GM12891 (cell line): ENCODE measurements around the gene SLC48A1.
A peak's percentile ranks its signal among the peaks of the same experiment; 100 is the strongest.
"Not testable (repeated sequence)": the region's sequence is repeated elsewhere in the genome, so short reads cannot be mapped to it uniquely, and the experiment has no call there.

Source experiments
- DNase-seq: peaks from one replicate; pipeline ENCODE4 v3.0.0; 2011; ENCODE audit warnings: low spot score; ENCODE audit not compliant: insufficient read length
- FAIRE-seq: peaks from 2 replicates; lab custom pipeline; 2011; peaks lifted over from hg19 to GRCh38; lab: Jason Lieb, UNC
- PAX5 ChIP-seq: IDR thresholded peaks from 2 replicates; pipeline ENCODE4 v1.6.1; 2011; ENCODE audit warnings: low read length, moderate library complexity, mild to moderate bottlenecking; ENCODE audit not compliant: insufficient read depth, severe bottlenecking
- POLR2A ChIP-seq: IDR thresholded peaks from 2 replicates; pipeline ENCODE4 v1.6.1; 2011; ENCODE audit warnings: low read depth, low read length, control low read depth
- POLR2AphosphoS5 ChIP-seq: IDR thresholded peaks from 2 replicates; pipeline ENCODE4 v1.6.1; 2011; ENCODE audit warnings: low read depth, low read length, control low read depth
- POU2F2 ChIP-seq: IDR thresholded peaks from 2 replicates; pipeline ENCODE4 v1.6.1; 2011; ENCODE audit warnings: low read depth, mild to moderate bottlenecking, control low read depth, low read length, moderate library complexity
- SPI1 ChIP-seq: IDR thresholded peaks from 2 replicates; pipeline ENCODE4 v1.6.1; 2011; ENCODE audit warnings: low read depth, low read length, control low read depth
- TAF1 ChIP-seq: IDR thresholded peaks from 2 replicates; pipeline ENCODE4 v1.6.1; 2011; ENCODE audit warnings: low read depth, low read length, control low read depth

Gene SLC48A1

GRCh38 chr12:47814539-47815170 is 41.6 kb downstream of the SLC48A1 start:
- FAIRE-seq: peak; percentile 63
- no peak for DNase-seq
- no peak for TF ChIP-seq TAF1
- no peak for TF ChIP-seq POLR2AphosphoS5
- no peak for TF ChIP-seq POLR2A
- TF ChIP-seq PAX5: no peak
- TF ChIP-seq POU2F2: no peak

- not testable (repeated sequence) for FAIRE-seq, DNase-seq
Observed at GRCh38 chr12:47815447-47815846, 42.4 kb downstream of the SLC48A1 start.

GRCh38 chr12:47816403-47817271 is 43.6 kb downstream of the SLC48A1 start:
- FAIRE-seq: no peak

GRCh38 chr12:47817272-47818006 is 44.4 kb downstream of the SLC48A1 start:
- DNase-seq (no peak), FAIRE-seq (no peak)
- TF ChIP-seq TAF1: no peak
- no peak for TF ChIP-seq PAX5
- no peak for TF ChIP-seq POU2F2
- no peak for TF ChIP-seq SPI1

More at GRCh38 chr12:47816403-47817271, 43.6 kb downstream of the SLC48A1 start:
- no peak for TF ChIP-seq POLR2A
- TF ChIP-seq POU2F2: no peak
- no peak for TF ChIP-seq TAF1
- no peak for TF ChIP-seq SPI1
- no peak for TF ChIP-seq PAX5
- no peak for TF ChIP-seq POLR2AphosphoS5
- DNase-seq: no peak

GRCh38 chr12:47818007-47818376 is 45.0 kb downstream of the SLC48A1 start:
- FAIRE-seq (no peak), DNase-seq (no peak)
- no peak for TF ChIP-seq TAF1
- no peak for TF ChIP-seq SPI1
- TF ChIP-seq POLR2AphosphoS5: no peak

GRCh38 chr12:47818467-47819137 is 45.6 kb downstream of the SLC48A1 start:
- TF ChIP-seq POLR2AphosphoS5 (no peak), POU2F2 (no peak), POLR2A (no peak), SPI1 (no peak), PAX5 (no peak), TAF1 (no peak)
- DNase-seq (no peak), FAIRE-seq (peak; percentile 28)

GRCh38 chr12:47819138-47819895 is 46.3 kb downstream of the SLC48A1 start:
- no peak for DNase-seq
- no peak for TF ChIP-seq POLR2AphosphoS5
- no peak for TF ChIP-seq POU2F2
- TF ChIP-seq SPI1: no peak
- no peak for TF ChIP-seq PAX5
- no peak for TF ChIP-seq POLR2A
- TF ChIP-seq TAF1: no peak

GRCh38 chr12:47819896-47820630 is 47.0 kb downstream of the SLC48A1 start, which contains the start of gene HDAC7:
TSS of gene HDAC7 (minus strand) at chr12:47819903. CDS start at chr12:47819785, 118 bp downstream.
- DNase-seq (peak; percentile 80), FAIRE-seq (peak; percentile 63)
- TF ChIP-seq POLR2AphosphoS5 (0 out of 2 replicates have a peak, but pooled peaks have one; percentile 48), TAF1 (no peak), PAX5 (no peak), SPI1 (no peak), POLR2A (0 out of 2 replicates have a peak, but pooled peaks have one; percentile 29), POU2F2 (no peak)

More at GRCh38 chr12:47819138-47819895, 46.3 kb downstream of the SLC48A1 start:
- no peak for FAIRE-seq
